SK-N-SH (cell line): ENCODE measurements around the gene SP110. TPM values are rescaled to one million over a fixed set of nuclear protein-coding genes. Genes with fewer than 3 reads are reported as not detected.

ENCODE experiments used
- CTCF ChIA-PET: fragments of 300-600, 350-600 bp; formaldehyde crosslinking; extraction: SDS; loops from one replicate; lab custom pipeline; 2021; lab: Yijun Ruan, JAX
- POLR2A ChIA-PET: fragments of 350-600 bp; sonication (Branson Sonifier 250); formaldehyde crosslinking; extraction: SDS; loops from one replicate; lab custom pipeline; 2020; ENCODE audit warnings: antibody characterized with exemption, inconsistent platforms; lab: Yijun Ruan, JAX
- DNase-seq: peaks from one replicate; pipeline ENCODE4 v3.0.0; 2012
- H2AFZ ChIP-seq: fragments of 200-600 bp; sonication (generic); 2 replicates; pipeline ENCODE4 v1.8.1; 2016; ENCODE audit warnings: antibody characterized with exemption, mild to moderate bottlenecking, low read depth
- H3F3A ChIP-seq: fragments of 200-600 bp; sonication (generic); replicated peaks from 2 replicates; pipeline ENCODE3; 2016; ENCODE audit warnings: antibody characterized with exemption, mild to moderate bottlenecking; ENCODE audit not compliant: insufficient read depth
- H3K27ac ChIP-seq, 2 experiments: fragments of 200-500 bp in 1 of 2; fragments of 200-600 bp in 1 of 2; sonication (Bioruptor generic) in 1 of 2; sonication (generic), shearing (Covaris generic) in 1 of 2; 2 replicates each; pipeline versions ENCODE4 v1.5.1 to v1.6.1; 2014 to 2016; ENCODE audit warnings: low read depth in 2 of 2, inconsistent platforms in 1 of 2, low read length in 1 of 2, mild to moderate bottlenecking in 1 of 2, mixed read lengths in 1 of 2
- H3K27me3 ChIP-seq: fragments of 200-600 bp; sonication (generic), shearing (Covaris generic); 2 replicates; pipeline ENCODE4 v1.6.1; 2016; ENCODE audit warnings: mixed run types; ENCODE audit not compliant: insufficient read depth
- H3K36me3 ChIP-seq, 2 experiments: fragments of 200-500 bp in 1 of 2; fragments of 200-600 bp in 1 of 2; sonication (Bioruptor generic) in 1 of 2; sonication (generic) in 1 of 2; replicated peaks in 1 of 2; 2 replicates each; pipeline versions ENCODE3 to v1.5.1; 2014 to 2016; ENCODE audit warnings: low read length in 1 of 2, mild to moderate bottlenecking in 1 of 2; ENCODE audit not compliant: insufficient read depth in 2 of 2, control insufficient read depth in 1 of 2
- H3K4me1 ChIP-seq, 2 experiments: fragments of 200-500 bp in 1 of 2; fragments of 200-600 bp in 1 of 2; sonication (Bioruptor generic) in 1 of 2; sonication (generic), shearing (Covaris generic) in 1 of 2; 2 replicates each; pipeline versions ENCODE4 v1.5.1 to v1.6.1; 2014 to 2016; ENCODE audit warnings: low read depth in 1 of 2, low read length in 1 of 2, mixed run types in 1 of 2; ENCODE audit not compliant: insufficient read depth in 2 of 2, control insufficient read depth in 1 of 2
- H3K4me2 ChIP-seq: fragments of 200-600 bp; sonication (generic), shearing (Covaris generic); 2 replicates; pipeline ENCODE4 v1.6.1; 2017; ENCODE audit warnings: mixed run types
- H3K4me3 ChIP-seq, 2 experiments: fragments of 200-500 bp in 1 of 2; fragments of 200-600 bp in 1 of 2; sonication (Bioruptor generic) in 1 of 2; sonication (generic), shearing (Covaris generic) in 1 of 2; 2 replicates each; pipeline versions ENCODE4 v1.5.1 to v1.8.1; 2014 to 2016; ENCODE audit warnings: low read depth in 2 of 2, inconsistent platforms in 1 of 2, low read length in 1 of 2, mild to moderate bottlenecking in 1 of 2, mixed read lengths in 1 of 2, moderate library complexity in 1 of 2
- H3K79me2 ChIP-seq: fragments of 200-600 bp; sonication (generic); 2 replicates; pipeline ENCODE4 v1.8.1; 2017; ENCODE audit warnings: mild to moderate bottlenecking; ENCODE audit not compliant: insufficient read depth
- H3K9ac ChIP-seq: fragments of 200-600 bp; sonication (generic); 2 replicates; pipeline ENCODE4 v1.6.1; 2017; ENCODE audit warnings: mixed run types
- H3K9me2 ChIP-seq: fragments of 200-600 bp; sonication (generic); 2 replicates; pipeline ENCODE4 v1.6.1; 2017; ENCODE audit warnings: mixed run types
- H3K9me3 ChIP-seq: fragments of 200-600 bp; sonication (generic); 2 replicates; pipeline ENCODE4 v1.6.1; 2017; ENCODE audit warnings: mixed run types, mild to moderate bottlenecking, moderate library complexity
- H4K20me1 ChIP-seq: fragments of 200-600 bp; sonication (generic); 2 replicates; pipeline ENCODE4 v1.6.1; 2017; ENCODE audit warnings: mild to moderate bottlenecking, mixed run types; ENCODE audit not compliant: insufficient read depth
- EP300 ChIP-seq, 2 experiments: IDR thresholded peaks; 2 replicates each; pipeline versions ENCODE4 v1.4.0 to v1.6.1; 2012; ENCODE audit warnings: borderline replicate concordance in 1 of 2, low read depth in 1 of 2, low read length in 1 of 2
- EZH2phosphoT487 ChIP-seq: fragments of 200-600 bp; sonication (generic); IDR thresholded peaks from 2 replicates; pipeline ENCODE4 v1.6.1; 2017; ENCODE audit warnings: low read depth, mixed run types, mild to moderate bottlenecking, antibody characterized with exemption, moderate library complexity, borderline replicate concordance
- FOSL2 ChIP-seq: IDR thresholded peaks from 2 replicates; pipeline ENCODE4 v1.4.0; 2012; ENCODE audit warnings: low read depth, mild to moderate bottlenecking, moderate library complexity, borderline replicate concordance
- FOXJ3 ChIP-seq: sonication (generic); formaldehyde crosslinking; IDR thresholded peaks from 2 replicates; pipeline ENCODE4 v1.5.1; 2020; ENCODE audit warnings: mild to moderate bottlenecking, missing genetic modification reagents
- FOXM1 ChIP-seq: IDR thresholded peaks from 2 replicates; pipeline ENCODE4 v1.4.0; 2012; ENCODE audit warnings: low read depth, mild to moderate bottlenecking
- GATA2 ChIP-seq: sonication (generic); formaldehyde crosslinking; IDR thresholded peaks from 2 replicates; pipeline ENCODE4 v1.5.0; 2020; ENCODE audit warnings: mild to moderate bottlenecking, missing genetic modification reagents
- JUND ChIP-seq: IDR thresholded peaks from 2 replicates; pipeline ENCODE4 v1.4.0; 2012
- MEF2A ChIP-seq: IDR thresholded peaks from 2 replicates; pipeline ENCODE4 v1.4.0; 2012; ENCODE audit warnings: low read depth, borderline replicate concordance
- MXI1 ChIP-seq: IDR thresholded peaks from 2 replicates; pipeline ENCODE4 v1.6.1; 2012; ENCODE audit warnings: mild to moderate bottlenecking, low read depth, low read length, improper control_type of control experiment
- NFIC ChIP-seq: IDR thresholded peaks from 2 replicates; pipeline ENCODE4 v1.4.0; 2012; ENCODE audit warnings: borderline replicate concordance
- RCOR1 ChIP-seq: fragments of 150-350 bp; IDR thresholded peaks from 2 replicates; pipeline ENCODE4 v1.6.1; 2017; ENCODE audit warnings: antibody characterized with exemption, low read length
- SIN3A ChIP-seq: IDR thresholded peaks from 2 replicates; pipeline ENCODE4 v1.6.1; 2012; ENCODE audit warnings: low read depth, mild to moderate bottlenecking, low read length, moderate library complexity, borderline replicate concordance
- SMC3 ChIP-seq: IDR thresholded peaks from 2 replicates; pipeline ENCODE4 v1.6.1; 2012; ENCODE audit warnings: low read depth, low read length, improper control_type of control experiment
- TCF12 ChIP-seq: IDR thresholded peaks from 2 replicates; pipeline ENCODE4 v1.4.0; 2012
- TEAD4 ChIP-seq: IDR thresholded peaks from 2 replicates; pipeline ENCODE4 v1.4.0; 2012; ENCODE audit warnings: mild to moderate bottlenecking, borderline replicate concordance; ENCODE audit not compliant: insufficient read depth
- WGBS: methylation state at CpG from one replicate; pipeline ENCODE4 v1.1.6; 2017; ENCODE audit warnings: low lambda C conversion rate; 5-methylcytosine and 5-hydroxymethylcytosine counted together
- polyA plus RNA-seq, 3 experiments: library from polyadenylated mRNA; depleted of rRNA; stranded (reverse); fragments of >200 nt; gene quantifications; 2 replicates each; pipeline ENCODE4 v1.2.3, GENCODE V29; 2012
- TF ChIP-seq, protein P1 (sequence below): IDR thresholded peaks from 2 replicates; pipeline ENCODE4 v1.6.1; 2012; ENCODE audit warnings: mild to moderate bottlenecking, low read depth, low read length, moderate library complexity
- TF ChIP-seq, protein P2 (sequence below): IDR thresholded peaks from 2 replicates; pipeline ENCODE4 v1.4.0; 2012; ENCODE audit warnings: low read depth, borderline replicate concordance
- TF ChIP-seq, protein P3 (sequence below): fragments of 200-600 bp; sonication (generic); IDR thresholded peaks from 2 replicates; pipeline ENCODE4 v1.6.1; 2017; ENCODE audit warnings: antibody characterized with exemption, mild to moderate bottlenecking, moderate library complexity

SP110 gene
- polyA plus RNA-seq, 1 of the 3 experiments (the other 2 are of a cell fraction) = 10.4 TPM

DNA sequence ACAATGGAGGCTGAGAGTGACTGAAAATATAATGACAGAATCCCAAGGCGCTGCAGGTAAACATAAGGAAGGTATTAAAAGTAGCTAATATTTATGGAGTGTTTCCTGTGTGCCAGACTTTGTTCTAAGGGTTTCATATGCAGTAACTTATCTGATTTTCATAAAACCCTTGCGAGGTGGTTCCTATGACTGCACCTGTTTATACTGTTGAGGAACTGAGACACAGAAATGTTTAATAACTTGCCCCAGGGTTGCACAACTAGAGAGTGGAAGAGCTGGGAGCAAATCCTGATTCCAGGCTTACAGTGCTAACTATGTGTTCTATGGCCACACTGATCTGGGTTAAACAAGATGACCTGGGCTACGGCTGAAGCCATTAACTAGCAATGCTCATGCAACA lies 2.4 kb downstream of the SP110 start:
- H3K4me3 ChIP-seq = no peak overlapping the region
- H3K4me2 ChIP-seq = no peak overlapping the region
- H3K79me2 ChIP-seq = no peaks in the 10 kb centered on the region; the same call in 1 of the 2 replicates
- H3F3A ChIP-seq = no peaks in the 10 kb centered on the region
- no peaks in the 10 kb centered on the region for H4K20me1 ChIP-seq
- DNase-seq = no peak
- H3K27ac ChIP-seq = no peak overlapping the region
- H3K9me3 ChIP-seq = no peaks in the 10 kb centered on the region
- no peaks in the 10 kb centered on the region for H3K9me2 ChIP-seq
- peaks cover 0 to 25% of the 10 kb centered on the region in 2 experiments for H3K36me3 ChIP-seq
- H2AFZ ChIP-seq = no peak overlapping the region
- WGBS = 68% methylated on average over 3 of the region's 3 CpGs
- H3K27me3 ChIP-seq = no peaks in the 10 kb centered on the region
- no peak for TF ChIP-seq RCOR1
- no peak for TF ChIP-seq TEAD4
- no peak for TF ChIP-seq MEF2A
- TF ChIP-seq SMC3 = no peak
- no peak for TF ChIP-seq EZH2phosphoT487
- no peak for TF ChIP-seq FOXM1
- TF ChIP-seq JUND = no peak
- no peak for TF ChIP-seq TCF12
- TF ChIP-seq SIN3A = no peak
- TF ChIP-seq, protein P1, sequence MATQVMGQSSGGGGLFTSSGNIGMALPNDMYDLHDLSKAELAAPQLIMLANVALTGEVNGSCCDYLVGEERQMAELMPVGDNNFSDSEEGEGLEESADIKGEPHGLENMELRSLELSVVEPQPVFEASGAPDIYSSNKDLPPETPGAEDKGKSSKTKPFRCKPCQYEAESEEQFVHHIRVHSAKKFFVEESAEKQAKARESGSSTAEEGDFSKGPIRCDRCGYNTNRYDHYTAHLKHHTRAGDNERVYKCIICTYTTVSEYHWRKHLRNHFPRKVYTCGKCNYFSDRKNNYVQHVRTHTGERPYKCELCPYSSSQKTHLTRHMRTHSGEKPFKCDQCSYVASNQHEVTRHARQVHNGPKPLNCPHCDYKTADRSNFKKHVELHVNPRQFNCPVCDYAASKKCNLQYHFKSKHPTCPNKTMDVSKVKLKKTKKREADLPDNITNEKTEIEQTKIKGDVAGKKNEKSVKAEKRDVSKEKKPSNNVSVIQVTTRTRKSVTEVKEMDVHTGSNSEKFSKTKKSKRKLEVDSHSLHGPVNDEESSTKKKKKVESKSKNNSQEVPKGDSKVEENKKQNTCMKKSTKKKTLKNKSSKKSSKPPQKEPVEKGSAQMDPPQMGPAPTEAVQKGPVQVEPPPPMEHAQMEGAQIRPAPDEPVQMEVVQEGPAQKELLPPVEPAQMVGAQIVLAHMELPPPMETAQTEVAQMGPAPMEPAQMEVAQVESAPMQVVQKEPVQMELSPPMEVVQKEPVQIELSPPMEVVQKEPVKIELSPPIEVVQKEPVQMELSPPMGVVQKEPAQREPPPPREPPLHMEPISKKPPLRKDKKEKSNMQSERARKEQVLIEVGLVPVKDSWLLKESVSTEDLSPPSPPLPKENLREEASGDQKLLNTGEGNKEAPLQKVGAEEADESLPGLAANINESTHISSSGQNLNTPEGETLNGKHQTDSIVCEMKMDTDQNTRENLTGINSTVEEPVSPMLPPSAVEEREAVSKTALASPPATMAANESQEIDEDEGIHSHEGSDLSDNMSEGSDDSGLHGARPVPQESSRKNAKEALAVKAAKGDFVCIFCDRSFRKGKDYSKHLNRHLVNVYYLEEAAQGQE = no peak
- TF ChIP-seq, protein P2, sequence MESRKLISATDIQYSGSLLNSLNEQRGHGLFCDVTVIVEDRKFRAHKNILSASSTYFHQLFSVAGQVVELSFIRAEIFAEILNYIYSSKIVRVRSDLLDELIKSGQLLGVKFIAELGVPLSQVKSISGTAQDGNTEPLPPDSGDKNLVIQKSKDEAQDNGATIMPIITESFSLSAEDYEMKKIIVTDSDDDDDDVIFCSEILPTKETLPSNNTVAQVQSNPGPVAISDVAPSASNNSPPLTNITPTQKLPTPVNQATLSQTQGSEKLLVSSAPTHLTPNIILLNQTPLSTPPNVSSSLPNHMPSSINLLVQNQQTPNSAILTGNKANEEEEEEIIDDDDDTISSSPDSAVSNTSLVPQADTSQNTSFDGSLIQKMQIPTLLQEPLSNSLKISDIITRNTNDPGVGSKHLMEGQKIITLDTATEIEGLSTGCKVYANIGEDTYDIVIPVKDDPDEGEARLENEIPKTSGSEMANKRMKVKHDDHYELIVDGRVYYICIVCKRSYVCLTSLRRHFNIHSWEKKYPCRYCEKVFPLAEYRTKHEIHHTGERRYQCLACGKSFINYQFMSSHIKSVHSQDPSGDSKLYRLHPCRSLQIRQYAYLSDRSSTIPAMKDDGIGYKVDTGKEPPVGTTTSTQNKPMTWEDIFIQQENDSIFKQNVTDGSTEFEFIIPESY = no peak
- no peak for TF ChIP-seq EP300 (IDR thresholded peaks at IDR 0.05; ENCODE audit: borderline replicate concordance in 1 of 2, low read depth in 1 of 2, low read length in 1 of 2)
- no peak for TF ChIP-seq FOXJ3
- TF ChIP-seq NFIC = no peak
- TF ChIP-seq MXI1 = no peak
- TF ChIP-seq FOSL2 = no peak
- TF ChIP-seq, protein P3, sequence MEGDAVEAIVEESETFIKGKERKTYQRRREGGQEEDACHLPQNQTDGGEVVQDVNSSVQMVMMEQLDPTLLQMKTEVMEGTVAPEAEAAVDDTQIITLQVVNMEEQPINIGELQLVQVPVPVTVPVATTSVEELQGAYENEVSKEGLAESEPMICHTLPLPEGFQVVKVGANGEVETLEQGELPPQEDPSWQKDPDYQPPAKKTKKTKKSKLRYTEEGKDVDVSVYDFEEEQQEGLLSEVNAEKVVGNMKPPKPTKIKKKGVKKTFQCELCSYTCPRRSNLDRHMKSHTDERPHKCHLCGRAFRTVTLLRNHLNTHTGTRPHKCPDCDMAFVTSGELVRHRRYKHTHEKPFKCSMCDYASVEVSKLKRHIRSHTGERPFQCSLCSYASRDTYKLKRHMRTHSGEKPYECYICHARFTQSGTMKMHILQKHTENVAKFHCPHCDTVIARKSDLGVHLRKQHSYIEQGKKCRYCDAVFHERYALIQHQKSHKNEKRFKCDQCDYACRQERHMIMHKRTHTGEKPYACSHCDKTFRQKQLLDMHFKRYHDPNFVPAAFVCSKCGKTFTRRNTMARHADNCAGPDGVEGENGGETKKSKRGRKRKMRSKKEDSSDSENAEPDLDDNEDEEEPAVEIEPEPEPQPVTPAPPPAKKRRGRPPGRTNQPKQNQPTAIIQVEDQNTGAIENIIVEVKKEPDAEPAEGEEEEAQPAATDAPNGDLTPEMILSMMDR = no peak
- no peak for TF ChIP-seq GATA2 (CRISPR knock-in tag)
- TF ChIP-seq, all 33 proteins: peak for 0
- Histone ChIP-seq H3K4me1 (no peaks in the 10 kb centered on the region; a peak in 1 of 4 replicates), H3K9ac (no peak overlapping the region)
- CTCF ChIA-PET = no interaction called here
- POLR2A ChIA-PET = no interaction called here
